Measurements from ENCODE around the gene HRH1.
A peak's percentile ranks its signal among the peaks of the same experiment; 100 is the strongest.

Gene HRH1

DNA sequence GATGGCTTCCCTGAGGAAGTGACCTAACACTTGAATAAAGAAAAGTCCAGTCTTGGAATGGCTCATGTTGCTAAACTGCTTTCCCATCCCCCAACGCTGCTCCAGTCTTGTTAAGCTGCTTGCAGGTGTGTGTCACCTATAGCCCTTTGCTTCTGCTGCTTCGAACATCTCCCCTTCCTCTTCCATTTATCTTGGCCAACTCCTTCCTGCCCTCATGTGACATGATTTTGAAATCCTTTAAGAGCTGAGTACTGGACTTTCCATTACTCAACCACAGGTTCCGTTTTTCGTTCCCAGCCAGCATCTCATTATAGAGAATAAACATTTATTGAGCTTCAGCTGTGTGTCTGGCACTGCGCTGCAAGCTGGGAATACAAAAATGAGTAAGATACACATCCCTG is 119.6 kb downstream of the HRH1 start:
- TF ChIP-seq, protein P1, sequence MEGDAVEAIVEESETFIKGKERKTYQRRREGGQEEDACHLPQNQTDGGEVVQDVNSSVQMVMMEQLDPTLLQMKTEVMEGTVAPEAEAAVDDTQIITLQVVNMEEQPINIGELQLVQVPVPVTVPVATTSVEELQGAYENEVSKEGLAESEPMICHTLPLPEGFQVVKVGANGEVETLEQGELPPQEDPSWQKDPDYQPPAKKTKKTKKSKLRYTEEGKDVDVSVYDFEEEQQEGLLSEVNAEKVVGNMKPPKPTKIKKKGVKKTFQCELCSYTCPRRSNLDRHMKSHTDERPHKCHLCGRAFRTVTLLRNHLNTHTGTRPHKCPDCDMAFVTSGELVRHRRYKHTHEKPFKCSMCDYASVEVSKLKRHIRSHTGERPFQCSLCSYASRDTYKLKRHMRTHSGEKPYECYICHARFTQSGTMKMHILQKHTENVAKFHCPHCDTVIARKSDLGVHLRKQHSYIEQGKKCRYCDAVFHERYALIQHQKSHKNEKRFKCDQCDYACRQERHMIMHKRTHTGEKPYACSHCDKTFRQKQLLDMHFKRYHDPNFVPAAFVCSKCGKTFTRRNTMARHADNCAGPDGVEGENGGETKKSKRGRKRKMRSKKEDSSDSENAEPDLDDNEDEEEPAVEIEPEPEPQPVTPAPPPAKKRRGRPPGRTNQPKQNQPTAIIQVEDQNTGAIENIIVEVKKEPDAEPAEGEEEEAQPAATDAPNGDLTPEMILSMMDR (IDR thresholded peaks at IDR 0.05), result no peak
- Mint-ChIP-seq H3K36me3 (ENCODE audit: low read depth) (peaks cover 17% of the 10 kb centered on the region), H3K9me3 (peaks cover 8% of the 10 kb centered on the region), H3K4me1 (peaks cover 18% of the 10 kb centered on the region), H3K4me3 (peak overlapping the region; percentile 95), H3K27ac (no peak overlapping the region), H3K27me3 (ENCODE audit: low read depth, poor library complexity) (peaks cover 20% of the 10 kb centered on the region)
- DNase-seq, result no peak

DNA sequence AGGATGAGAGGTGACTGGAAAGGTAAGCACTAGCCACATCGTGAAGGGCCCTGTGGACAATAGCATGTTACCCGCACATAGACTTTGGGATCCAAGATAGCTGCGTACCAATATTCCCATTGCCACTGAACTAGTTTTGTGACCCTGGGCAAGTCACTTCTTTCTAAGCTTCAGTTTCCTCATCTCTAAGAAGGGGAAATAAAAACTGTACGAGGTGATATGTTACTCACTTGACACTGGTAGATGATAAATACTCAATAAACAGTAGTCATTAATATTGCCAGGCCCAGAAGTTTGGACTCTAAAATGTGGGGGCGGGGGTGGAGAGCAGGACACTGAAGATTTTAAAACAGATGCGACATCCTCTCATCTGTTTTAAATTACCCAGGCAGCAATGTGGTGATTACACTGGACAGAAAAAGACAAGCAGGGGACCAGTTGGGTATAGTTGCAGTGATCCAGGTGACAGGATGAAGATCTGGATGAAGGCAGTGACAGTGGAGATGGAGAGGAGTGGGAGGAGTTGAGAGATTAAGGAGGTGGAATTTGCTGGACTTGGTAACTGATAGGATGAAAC is 120.4 kb downstream of the HRH1 start:
- Mint-ChIP-seq H3K9me3 (peaks cover 8% of the 10 kb centered on the region), H3K4me3 (peak overlapping the region; percentile 40), H3K27ac (no peak overlapping the region), H3K4me1 (peaks cover 18% of the 10 kb centered on the region), H3K27me3 (ENCODE audit: low read depth, poor library complexity) (peaks cover 14% of the 10 kb centered on the region), H3K36me3 (ENCODE audit: low read depth) (peaks cover 18% of the 10 kb centered on the region)
- TF ChIP-seq, protein P1 (IDR thresholded peaks at IDR 0.05), result no peak
- no peak for DNase-seq

- H3K36me3 Mint-ChIP-seq (ENCODE audit: low read depth), result peaks cover 21% of the 10 kb centered on the region
- TF ChIP-seq, protein P1 (IDR thresholded peaks at IDR 0.05), result no peak
- DNase-seq, result no peak
- H3K4me3 Mint-ChIP-seq, result no peak overlapping the region
- peak overlapping the region; percentile 20 for H3K27ac Mint-ChIP-seq
- H3K9me3 Mint-ChIP-seq, result peaks cover 8% of the 10 kb centered on the region
- H3K4me1 Mint-ChIP-seq, result peaks cover 18% of the 10 kb centered on the region
- H3K27me3 Mint-ChIP-seq (ENCODE audit: low read depth, poor library complexity), result peaks cover 8% of the 10 kb centered on the region
These were observed 121.6 kb downstream of the HRH1 start for GRCh38 chr3:11275926-11276325.

DNA sequence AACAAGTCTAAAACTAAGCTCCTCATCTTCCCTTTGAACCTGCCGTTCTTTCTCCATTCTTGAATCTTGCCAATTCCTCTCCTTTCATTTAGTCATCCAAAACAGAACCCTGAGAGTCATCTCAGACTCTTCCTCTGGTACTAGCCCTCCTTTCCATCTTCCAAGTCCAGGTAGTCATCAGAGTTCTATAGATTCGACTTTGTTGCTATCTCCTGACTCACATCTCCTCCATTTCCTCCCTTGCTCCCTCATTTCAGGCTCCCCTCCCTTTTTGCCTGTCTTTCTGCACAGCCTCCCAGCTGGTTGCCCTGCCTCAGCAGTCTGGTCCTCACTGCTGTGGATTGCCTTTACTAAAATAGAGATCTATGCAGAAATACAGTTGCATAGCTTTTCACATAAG is 122.6 kb downstream of the HRH1 start:
- Mint-ChIP-seq H3K27me3 (ENCODE audit: low read depth, poor library complexity) (peaks cover 7% of the 10 kb centered on the region), H3K4me3 (no peak overlapping the region), H3K9me3 (peaks cover 8% of the 10 kb centered on the region)

DNA sequence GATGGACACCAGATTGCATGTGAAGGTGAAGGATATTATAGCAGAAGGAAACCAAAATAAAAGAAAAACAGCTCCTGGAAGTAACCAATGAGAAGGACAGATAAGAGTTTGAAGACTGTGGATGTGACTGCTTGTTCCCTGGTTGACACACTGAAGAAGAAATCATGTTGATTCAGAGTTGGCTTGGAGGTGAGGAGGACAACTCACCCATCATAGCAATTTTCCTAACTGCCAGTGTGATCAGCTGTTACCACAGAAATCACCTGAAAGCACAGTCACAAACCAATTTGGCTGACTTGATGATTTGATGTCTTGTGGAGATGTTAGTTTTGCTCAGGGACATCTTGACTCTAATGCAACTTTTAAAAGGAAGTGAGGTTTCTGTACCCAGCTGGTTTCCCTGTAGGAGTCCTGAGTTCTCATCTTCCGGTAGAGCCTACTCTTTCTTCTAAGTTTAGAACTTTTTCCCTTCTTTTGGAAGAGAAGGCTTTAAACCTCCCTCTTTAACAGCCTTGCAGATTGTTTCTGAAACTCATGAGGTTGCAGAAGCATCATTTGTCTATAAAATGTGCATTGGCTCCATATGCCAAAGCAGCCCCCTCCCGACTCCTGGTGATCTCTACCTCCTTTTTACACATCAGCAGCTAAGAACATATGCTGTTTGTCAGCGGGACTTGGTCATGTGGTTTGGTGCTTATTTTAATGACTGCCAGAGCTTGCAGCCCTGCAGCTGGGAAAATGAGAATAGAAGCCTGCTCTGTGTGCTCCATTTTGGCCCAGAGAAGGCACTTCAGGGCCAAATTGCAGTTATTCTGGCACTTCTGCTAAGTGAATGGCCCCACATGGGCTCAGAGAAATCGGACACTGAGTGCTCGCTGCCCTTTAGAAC is 128.2 kb downstream of the HRH1 start:
- no peaks in the 10 kb centered on the region for H3K4me1 Mint-ChIP-seq
- H3K27me3 Mint-ChIP-seq (ENCODE audit: low read depth, poor library complexity), result no peaks in the 10 kb centered on the region
- TF ChIP-seq, protein P1 (IDR thresholded peaks at IDR 0.05), result no peak
- H3K27ac Mint-ChIP-seq, result no peak overlapping the region
- H3K36me3 Mint-ChIP-seq (ENCODE audit: low read depth), result peaks cover 18% of the 10 kb centered on the region
- H3K4me3 Mint-ChIP-seq, result no peak overlapping the region
- no peak for DNase-seq
- peaks cover under 1% of the 10 kb centered on the region for H3K9me3 Mint-ChIP-seq

More for the DNA sequence above, 122.6 kb downstream of the HRH1 start:
- no peak overlapping the region for H3K27ac Mint-ChIP-seq
- H3K4me1 Mint-ChIP-seq, result peaks cover 16% of the 10 kb centered on the region
- TF ChIP-seq, protein P1 (IDR thresholded peaks at IDR 0.05), result no peak
- DNase-seq, result no peak
- H3K36me3 Mint-ChIP-seq (ENCODE audit: low read depth), result peaks cover 21% of the 10 kb centered on the region
